Sciatic nerve (tissue), 2 donors: ENCODE measurements around the gene SLC39A11. TPM values are rescaled to one million over a fixed set of nuclear protein-coding genes. Genes with fewer than 3 reads are reported as not detected.
"Not testable (repeated sequence)": the region's sequence is repeated elsewhere in the genome, so short reads cannot be mapped to it uniquely, and the experiment has no call there.

Experiments
- ATAC-seq: fragments of 200-7000 bp; cut with Tn5 transposase; one replicate; pipeline ENCODE4 v1.9.1; 2020; ENCODE audit warnings: mild to moderate bottlenecking, moderate library complexity
- DNase-seq: peaks from one replicate; pipeline ENCODE4 v3.0.0-alpha.2; 2020; ENCODE audit warnings: low spot score
- intact Hi-C: fragments of 100-400 bp; cut with DNase I; formaldehyde crosslinking; loops from one replicate; pipeline ENCODE4 v1.14.2; 2022
- total RNA-seq: library from RNA; stranded (reverse); fragmentation: NEBNext Ultra II Directional; extraction: Animal tissue kit (Norgen Biotek cat#: 25700); gene quantifications from one replicate; pipeline ENCODE4 v1.2.1, GENCODE V29; 2021
- donor health status: DM: no; HTN: no; CAD: no.
- donor health status: DM: no; HTN: no; CAD: no.

The SLC39A11 gene
- total RNA-seq, 1 donor from 2014 or later, result 22.7 TPM

GRCh38 chr17:72839131-72839725 lies 253.3 kb downstream of the SLC39A11 start:
- ATAC-seq (peak; percentile 74), DNase-seq (no peak)
- intact Hi-C loops, result no loop called here

- ATAC-seq (peak; percentile 26), DNase-seq (no peak)
- intact Hi-C loops, result no loop called here
These were observed 253.9 kb downstream of the SLC39A11 start for GRCh38 chr17:72838581-72838980.

GRCh38 chr17:72838068-72838467 lies 254.4 kb downstream of the SLC39A11 start:
- DNase-seq, result no peak
- intact Hi-C loops, result no loop called here

GRCh38 chr17:72837335-72837734 lies 255.2 kb downstream of the SLC39A11 start:
- intact Hi-C loops, result no loop called here
- ATAC-seq (no peak), DNase-seq (no peak)

More at GRCh38 chr17:72838068-72838467, 254.4 kb downstream of the SLC39A11 start:
- ATAC-seq, result peak; percentile 70

GRCh38 chr17:72833128-72833765 lies 259.2 kb downstream of the SLC39A11 start:
- intact Hi-C loops, result no loop called here
- no peak for DNase-seq
- no peak for ATAC-seq

GRCh38 chr17:72832306-72832705 lies 260.2 kb downstream of the SLC39A11 start:
- DNase-seq (no peak), ATAC-seq (no peak)
- intact Hi-C loops, result no loop called here

GRCh38 chr17:72829883-72830282 lies 262.6 kb downstream of the SLC39A11 start:
- intact Hi-C loops, result no loop called here
- no peak for DNase-seq
- ATAC-seq, result no peak

GRCh38 chr17:72826602-72827001 lies 265.9 kb downstream of the SLC39A11 start:
- intact Hi-C loops, result no loop called here
- ATAC-seq (no peak), DNase-seq (no peak)

GRCh38 chr17:72826059-72826458 lies 266.4 kb downstream of the SLC39A11 start:
- DNase-seq, ATAC-seq, intact Hi-C loops: not testable (repeated sequence)

GRCh38 chr17:72825218-72825617 lies 267.3 kb downstream of the SLC39A11 start:
- no peak for ATAC-seq
- no peak for DNase-seq
- intact Hi-C loops, result no loop called here

- ATAC-seq, intact Hi-C loops, DNase-seq: not testable (repeated sequence)
These were observed 268.2 kb downstream of the SLC39A11 start for GRCh38 chr17:72824267-72824666.

- ATAC-seq, result no peak
- no peak for DNase-seq
- intact Hi-C loops, result no loop called here
These were observed 270.0 kb downstream of the SLC39A11 start for GRCh38 chr17:72822358-72823023.

GRCh38 chr17:72816406-72816805 lies 276.1 kb downstream of the SLC39A11 start:
- intact Hi-C loops, result no loop called here
- ATAC-seq (no peak), DNase-seq (no peak)

- ATAC-seq (no peak), DNase-seq (no peak)
- intact Hi-C loops, result no loop called here
These were observed 279.0 kb downstream of the SLC39A11 start for GRCh38 chr17:72813481-72813880.

- intact Hi-C loops, result no loop called here
- no peak for DNase-seq
These were observed 279.7 kb downstream of the SLC39A11 start for GRCh38 chr17:72812823-72813222.

GRCh38 chr17:72811976-72812687 lies 280.4 kb downstream of the SLC39A11 start:
- ATAC-seq (peak; percentile 87), DNase-seq (no peak)
- intact Hi-C loops, result no loop called here

More at GRCh38 chr17:72812823-72813222, 279.7 kb downstream of the SLC39A11 start:
- ATAC-seq, result peak; percentile 82

- ATAC-seq (no peak), DNase-seq (no peak)
- intact Hi-C loops, result no loop called here
These were observed 281.4 kb downstream of the SLC39A11 start for GRCh38 chr17:72810991-72811508.

- DNase-seq (no peak), ATAC-seq (no peak)
- intact Hi-C loops, result no loop called here
These were observed 286.5 kb downstream of the SLC39A11 start for GRCh38 chr17:72806011-72806410.

- ATAC-seq (no peak), DNase-seq (no peak)
- intact Hi-C loops, result no loop called here
These were observed 287.4 kb downstream of the SLC39A11 start for GRCh38 chr17:72804949-72805707.
